ENCODE measurements around the gene RNF223. TPM values are rescaled to one million over a fixed set of nuclear protein-coding genes. Genes with fewer than 3 reads are reported as not detected.
A peak's percentile ranks its signal among the peaks of the same experiment; 100 is the strongest.

RNF223 gene
- total RNA-seq, 4 donors from 2014 or later: 3.0 to 7.5 (median 5.0) TPM

DNA sequence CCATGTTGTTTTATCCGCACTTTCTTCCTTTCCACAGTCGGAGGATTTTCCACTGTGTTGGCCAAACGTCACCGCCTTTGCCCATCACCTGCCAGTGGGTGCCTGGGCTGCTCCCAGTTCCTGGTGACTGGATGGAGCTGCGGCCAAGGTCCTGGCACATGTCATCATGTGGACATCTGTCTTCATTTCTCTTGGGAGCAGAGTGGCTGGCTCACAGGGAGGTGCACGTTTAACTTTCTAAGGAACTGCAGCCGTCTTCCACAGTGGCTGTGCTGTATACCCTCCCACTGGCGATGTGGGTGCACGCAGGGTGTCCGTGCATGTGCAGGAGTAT is 19.5 kb upstream of the RNF223 start:
- Histone ChIP-seq H3K27me3 (no peaks in the 10 kb centered on the region), H3K4me1 (no peaks in the 10 kb centered on the region), H3K9me3 (no peaks in the 10 kb centered on the region), H3K27ac (no peak overlapping the region), H3K4me3 (no peak overlapping the region), H3K36me3 (no peaks in the 10 kb centered on the region)
- in situ Hi-C loops (cut with MboI; ENCODE audit: low pct_ligation_motif_present in 1 of 4, low pct_unique_long_range_greater_than_20kb in 1 of 4, low sequenced_read_pairs in 3 of 4): no loop called here
- intact Hi-C loops (cut with DNase I; ENCODE audit: low total_unique reads): no loop called here
- TF ChIP-seq, protein P1, sequence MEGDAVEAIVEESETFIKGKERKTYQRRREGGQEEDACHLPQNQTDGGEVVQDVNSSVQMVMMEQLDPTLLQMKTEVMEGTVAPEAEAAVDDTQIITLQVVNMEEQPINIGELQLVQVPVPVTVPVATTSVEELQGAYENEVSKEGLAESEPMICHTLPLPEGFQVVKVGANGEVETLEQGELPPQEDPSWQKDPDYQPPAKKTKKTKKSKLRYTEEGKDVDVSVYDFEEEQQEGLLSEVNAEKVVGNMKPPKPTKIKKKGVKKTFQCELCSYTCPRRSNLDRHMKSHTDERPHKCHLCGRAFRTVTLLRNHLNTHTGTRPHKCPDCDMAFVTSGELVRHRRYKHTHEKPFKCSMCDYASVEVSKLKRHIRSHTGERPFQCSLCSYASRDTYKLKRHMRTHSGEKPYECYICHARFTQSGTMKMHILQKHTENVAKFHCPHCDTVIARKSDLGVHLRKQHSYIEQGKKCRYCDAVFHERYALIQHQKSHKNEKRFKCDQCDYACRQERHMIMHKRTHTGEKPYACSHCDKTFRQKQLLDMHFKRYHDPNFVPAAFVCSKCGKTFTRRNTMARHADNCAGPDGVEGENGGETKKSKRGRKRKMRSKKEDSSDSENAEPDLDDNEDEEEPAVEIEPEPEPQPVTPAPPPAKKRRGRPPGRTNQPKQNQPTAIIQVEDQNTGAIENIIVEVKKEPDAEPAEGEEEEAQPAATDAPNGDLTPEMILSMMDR (IDR thresholded peaks at IDR 0.05): no peak
- TF ChIP-seq POLR2AphosphoS5 (IDR thresholded peaks at IDR 0.05): no peak
- TF ChIP-seq EP300 (IDR thresholded peaks at IDR 0.05; ENCODE audit: low read depth): no peak
- no peak for TF ChIP-seq POLR2A (IDR thresholded peaks at IDR 0.05)
- 88 to 89% methylated on average over 4 to 10 of the region's 10 CpGs for WGBS, 2 donors (ENCODE audit: low coverage in 1 of 2)
- DNase-seq: peak; percentile 3

DNA sequence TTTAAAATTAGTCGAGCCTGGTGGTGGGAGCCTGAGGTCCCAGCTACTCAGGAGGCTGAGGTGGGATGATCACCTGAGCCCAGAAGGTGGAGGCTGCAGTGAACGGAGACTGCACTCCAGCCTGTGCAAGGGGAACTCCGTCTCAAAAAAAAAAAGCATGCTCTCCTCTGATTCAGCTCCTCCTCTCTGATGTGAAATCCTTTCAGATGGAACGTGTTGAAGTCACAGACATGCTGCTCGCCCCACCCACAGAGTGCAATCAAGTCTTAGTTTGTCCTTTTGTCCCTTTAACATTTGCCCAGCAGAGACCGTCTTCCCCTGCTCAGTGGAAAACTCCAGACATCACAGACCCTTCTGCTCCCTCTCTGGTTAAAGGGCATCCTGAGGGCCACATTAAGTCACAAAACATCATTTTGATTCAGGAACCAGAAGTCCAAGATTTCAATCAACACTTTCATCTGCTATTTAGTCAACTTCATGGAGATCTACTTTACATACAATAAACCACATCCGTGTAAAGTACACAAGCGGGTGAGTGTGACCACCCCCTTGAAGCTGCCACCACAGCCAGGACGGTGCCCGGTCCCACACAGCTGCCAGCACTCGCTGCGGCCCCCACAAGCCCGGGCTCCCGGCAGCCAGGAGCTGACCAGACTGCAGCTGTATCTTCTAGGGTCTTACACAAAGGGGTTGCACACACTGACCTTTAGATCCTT is 18.9 kb upstream of the RNF223 start:
- in situ Hi-C loops (cut with MboI; ENCODE audit: low pct_ligation_motif_present in 1 of 4, low pct_unique_long_range_greater_than_20kb in 1 of 4, low sequenced_read_pairs in 3 of 4) (no loop called here), intact Hi-C loops (cut with DNase I; ENCODE audit: low total_unique reads) (no loop called here)
- H3K4me1 ChIP-seq: no peaks in the 10 kb centered on the region
- H3K36me3 ChIP-seq: no peaks in the 10 kb centered on the region
- DNase-seq: peak; percentile 4
- no peak for TF ChIP-seq POLR2A (IDR thresholded peaks at IDR 0.05)
- WGBS, 2 donors (ENCODE audit: low coverage in 1 of 2): 81 to 88% methylated on average over 5 to 14 of the region's 14 CpGs
- no peaks in the 10 kb centered on the region for H3K9me3 ChIP-seq
- H3K4me3 ChIP-seq: no peak overlapping the region
- no peaks in the 10 kb centered on the region for H3K27me3 ChIP-seq
- H3K27ac ChIP-seq: no peak overlapping the region

DNA sequence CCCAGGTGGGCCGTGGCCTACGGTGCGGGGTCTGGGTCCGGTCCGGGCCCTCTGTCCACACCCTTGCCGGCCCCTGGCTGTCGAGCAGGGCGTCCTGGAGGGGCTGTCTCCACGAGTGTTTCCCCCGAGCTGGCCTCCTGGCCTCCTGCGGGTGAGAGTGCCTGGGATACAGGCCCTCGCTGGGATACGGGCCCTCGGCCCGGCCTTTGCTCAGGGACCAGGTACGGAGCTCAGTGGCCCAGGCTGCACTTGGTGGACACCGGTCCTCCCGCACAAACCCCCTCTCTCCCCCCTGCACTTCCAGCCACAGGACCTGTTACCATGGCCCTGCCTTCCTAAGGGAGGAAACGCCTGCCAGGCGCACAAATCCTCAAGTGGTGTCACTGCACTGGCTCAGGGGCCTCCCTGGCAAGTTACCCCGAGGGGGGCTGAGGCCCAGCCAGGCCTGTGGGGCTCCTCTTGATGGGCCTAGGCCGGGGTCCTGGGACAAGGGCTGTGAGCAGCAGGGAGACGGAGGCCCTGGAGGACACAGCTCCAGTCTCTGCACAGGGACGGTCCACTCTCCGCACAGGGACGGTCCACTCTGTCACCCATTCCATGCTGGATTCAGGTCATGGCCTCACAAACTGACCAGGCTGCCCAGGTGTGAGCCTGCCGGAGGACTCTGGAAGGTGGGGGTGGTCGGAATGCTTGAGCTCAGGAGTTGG is 18.2 kb upstream of the RNF223 start:
- in situ Hi-C loops (cut with MboI; ENCODE audit: low pct_ligation_motif_present in 1 of 4, low pct_unique_long_range_greater_than_20kb in 1 of 4, low sequenced_read_pairs in 3 of 4) (no loop called here), intact Hi-C loops (cut with DNase I; ENCODE audit: low total_unique reads) (no loop called here)
- Histone ChIP-seq H3K4me3 (no peak overlapping the region), H3K27me3 (no peaks in the 10 kb centered on the region), H3K9me3 (no peaks in the 10 kb centered on the region), H3K4me1 (no peaks in the 10 kb centered on the region), H3K36me3 (no peaks in the 10 kb centered on the region), H3K27ac (no peak overlapping the region)
- 98 to 100% methylated on average over 1 to 20 of the region's 28 CpGs for WGBS, 2 donors (ENCODE audit: low coverage in 1 of 2)
- peak; percentile 5 for DNase-seq
- no peak for TF ChIP-seq POLR2A (IDR thresholded peaks at IDR 0.05)

DNA sequence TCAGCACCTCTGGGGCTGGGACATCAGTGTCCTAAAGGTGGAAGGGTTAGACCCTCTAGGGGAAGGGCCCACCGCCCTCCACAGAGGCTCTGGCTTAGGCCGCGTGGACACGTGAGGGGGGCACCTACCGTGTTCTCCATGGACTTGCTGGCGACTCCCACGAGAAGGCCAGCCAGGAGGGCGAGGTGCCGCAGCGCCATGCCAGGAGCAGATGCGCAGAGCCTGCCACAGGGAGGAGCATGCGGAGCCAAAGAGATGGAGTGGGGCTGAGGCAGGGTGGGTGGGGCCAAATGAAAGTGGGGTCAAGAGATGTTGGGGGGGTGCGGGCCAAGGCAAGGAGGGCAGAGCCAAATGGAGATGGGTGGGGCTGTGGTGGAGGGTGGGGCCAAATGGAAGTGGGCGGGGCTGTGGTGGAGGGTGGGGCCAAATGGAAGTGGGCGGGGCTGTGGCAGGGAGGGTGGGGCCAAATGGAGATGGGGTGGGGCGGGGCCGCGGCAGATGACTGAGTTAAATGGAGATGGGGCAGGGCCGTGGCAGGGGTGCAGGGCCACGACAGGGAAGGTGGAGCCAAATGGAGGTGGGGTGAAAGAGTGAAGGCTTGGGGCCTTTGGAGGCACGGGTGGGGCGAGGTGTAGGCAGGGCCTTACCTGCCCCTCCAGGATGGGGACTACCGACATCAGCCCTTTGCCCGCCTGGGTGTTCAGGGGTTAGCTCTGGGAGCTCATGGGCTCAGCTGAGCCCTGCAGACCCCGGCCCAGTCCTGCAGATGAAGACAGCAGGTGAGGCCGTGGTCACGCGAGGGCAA is 17.4 kb upstream of the RNF223 start:
- Histone ChIP-seq H3K27me3 (no peaks in the 10 kb centered on the region), H3K4me3 (no peak overlapping the region), H3K9me3 (no peaks in the 10 kb centered on the region), H3K4me1 (no peaks in the 10 kb centered on the region), H3K36me3 (no peaks in the 10 kb centered on the region), H3K27ac (no peak overlapping the region)
- no peak for TF ChIP-seq POLR2A (IDR thresholded peaks at IDR 0.05)
- TF ChIP-seq EP300 (IDR thresholded peaks at IDR 0.05; ENCODE audit: low read depth): no peak
- TF ChIP-seq, protein P1 (IDR thresholded peaks at IDR 0.05): no peak
- no peak for TF ChIP-seq POLR2AphosphoS5 (IDR thresholded peaks at IDR 0.05)
- intact Hi-C loops (cut with DNase I; ENCODE audit: low total_unique reads): no loop called here
- WGBS, 2 donors (ENCODE audit: low coverage in 1 of 2): 91 to 92% methylated on average over 5 to 28 of the region's 28 CpGs
- DNase-seq: peak; percentile 6
- in situ Hi-C loops (cut with MboI; ENCODE audit: low pct_ligation_motif_present in 1 of 4, low pct_unique_long_range_greater_than_20kb in 1 of 4, low sequenced_read_pairs in 3 of 4): no loop called here
